Bronchial epithelial cell (primary cell): ENCODE measurements around the gene RARRES2. TPM values are rescaled to one million over a fixed set of nuclear protein-coding genes. Genes with fewer than 3 reads are reported as not detected.
A peak's percentile ranks its signal among the peaks of the same experiment; 100 is the strongest.

Experiments used
- DNase-seq: peaks from one replicate; pipeline ENCODE4 v3.0.0-alpha.2; 2010; ENCODE audit warnings: low read depth
- FAIRE-seq: peaks from 2 replicates; lab custom pipeline; 2011; peaks lifted over from hg19 to GRCh38; lab: Jason Lieb, UNC
- H3K27me3 ChIP-seq: 2 replicates; pipeline ENCODE4 v1.5.1; 2011; ENCODE audit warnings: low read length; ENCODE audit not compliant: control insufficient read depth, insufficient read depth
- H3K36me3 ChIP-seq: 2 replicates; pipeline ENCODE4 v1.5.1; 2011; ENCODE audit warnings: low read length; ENCODE audit not compliant: control insufficient read depth, insufficient read depth
- H3K4me3 ChIP-seq: 2 replicates; pipeline ENCODE4 v1.5.1; 2011; ENCODE audit warnings: mild to moderate bottlenecking, low read depth, low read length, control low read depth
- CTCF ChIP-seq: IDR thresholded peaks from 2 replicates; pipeline ENCODE4 v1.5.1; 2011; ENCODE audit warnings: mild to moderate bottlenecking, moderate library complexity, low read length, control low read depth, inconsistent platforms; ENCODE audit not compliant: insufficient read depth, severe bottlenecking
- total RNA-seq: library from RNA; depleted of rRNA; stranded (reverse); fragments of >200 nt; gene quantifications from 2 replicates; pipeline ENCODE4 v1.2.1, GENCODE V29; 2014

RARRES2 gene
- total RNA-seq, 1 donor from 2014 or later = 1.1 TPM

GRCh38 chr7:150368096-150368883, 26.9 kb upstream of the RARRES2 start, which contains the start of gene REPIN1:
REPIN1 (plus strand) TSS chr7:150368822; CDS start chr7:150369712, 890 bp downstream.
- no peak for FAIRE-seq
- H3K36me3 ChIP-seq = peaks cover 5% of the 10 kb centered on the region
- TF ChIP-seq CTCF = no peak
- no peak for DNase-seq
- peak within 1 kb of the TSS; percentile 72 for H3K4me3 ChIP-seq
- H3K27me3 ChIP-seq = no peaks in the 10 kb centered on the region

DNA sequence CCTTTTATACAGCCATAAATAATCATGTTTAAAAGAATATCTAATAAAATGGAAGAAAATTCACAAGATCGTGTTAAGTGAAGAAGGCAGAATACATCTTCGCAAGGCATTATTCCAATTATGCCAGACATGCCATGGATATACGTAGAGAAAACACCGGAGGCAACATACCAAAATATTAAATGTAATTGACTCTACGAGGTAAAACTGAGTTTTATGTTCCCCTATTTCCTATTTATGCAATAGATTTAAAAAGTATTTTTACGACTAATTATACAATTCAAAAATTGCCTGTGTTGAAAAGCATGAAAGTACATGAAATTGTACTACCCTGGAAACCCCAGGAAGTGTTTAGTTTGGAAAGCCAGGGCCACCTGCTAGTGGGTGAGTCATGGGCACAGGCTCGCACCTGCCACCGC, 26.3 kb upstream of the RARRES2 start:
- Histone ChIP-seq H3K36me3 (peaks cover 2% of the 10 kb centered on the region), H3K27me3 (no peaks in the 10 kb centered on the region), H3K4me3 (peak overlapping the region; percentile 72)
- TF ChIP-seq CTCF = no peak
- DNase-seq (peak; percentile 62), FAIRE-seq (no peak)

GRCh38 chr7:150365673-150366398, 24.4 kb upstream of the RARRES2 start:
- no peak for FAIRE-seq
- Histone ChIP-seq H3K4me3 (no peak overlapping the region), H3K27me3 (no peaks in the 10 kb centered on the region), H3K36me3 (no peaks in the 10 kb centered on the region)
- DNase-seq = no peak
- no peak for TF ChIP-seq CTCF

- H3K27me3 ChIP-seq = no peaks in the 10 kb centered on the region
- no peak overlapping the region for H3K4me3 ChIP-seq
- no peak for TF ChIP-seq CTCF
- no peak for DNase-seq
- no peak for FAIRE-seq
- H3K36me3 ChIP-seq = no peaks in the 10 kb centered on the region
These were observed 23.8 kb upstream of the RARRES2 start for GRCh38 chr7:150365194-150365593.

DNA sequence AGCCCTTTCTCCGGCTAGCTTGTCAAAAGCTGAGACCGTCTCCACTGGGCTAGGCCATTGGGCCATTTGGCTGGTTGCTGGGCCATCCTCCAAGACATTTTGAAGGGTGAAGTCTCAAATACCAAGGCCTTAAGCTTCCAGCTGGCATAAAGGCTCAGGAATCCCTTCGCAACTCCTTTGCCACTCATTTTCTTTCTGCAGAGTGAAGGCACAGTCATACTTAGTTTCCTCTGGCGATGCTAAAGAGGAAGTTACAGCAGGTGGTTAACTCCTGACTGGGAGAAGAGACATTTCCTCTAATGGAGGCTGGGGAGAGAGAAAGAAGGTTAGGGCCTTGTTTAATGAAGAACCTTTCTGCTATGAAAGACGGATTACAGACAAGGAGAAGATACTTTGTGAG, 22.4 kb upstream of the RARRES2 start:
- Histone ChIP-seq H3K4me3 (no peak overlapping the region), H3K27me3 (no peaks in the 10 kb centered on the region), H3K36me3 (no peaks in the 10 kb centered on the region)
- DNase-seq (no peak), FAIRE-seq (no peak)
- no peak for TF ChIP-seq CTCF
